Measurements from ENCODE around the gene FASTKD1. TPM values are rescaled to one million over a fixed set of nuclear protein-coding genes. Genes with fewer than 3 reads are reported as not detected.

Gene FASTKD1
- total and polyA plus RNA-seq, 2 donors (not counting 3 experiments of a cell fraction or from before 2014, with no cell fraction given): 8.9 to 32.2 TPM

GRCh38 chr2:169620509-169620908 is 46.8 kb upstream of the FASTKD1 start:
- H3K79me2 ChIP-seq (ENCODE audit: control insufficient read depth, insufficient read depth, low read length): peaks cover 14% of the 10 kb centered on the region
- H3K27ac ChIP-seq (ENCODE audit: insufficient read depth, low read depth, low read length): no peak overlapping the region
- H3K36me3 ChIP-seq (ENCODE audit: control insufficient read depth in 2 of 2, extremely low read depth in 1 of 2, insufficient read depth in 2 of 2, low read length in 2 of 2): peaks cover 0 to 3% of the 10 kb centered on the region in 2 experiments
- H4K20me1 ChIP-seq (replicated peaks; ENCODE audit: control insufficient read depth, extremely low read depth, insufficient read depth, low read length): no peaks in the 10 kb centered on the region
- FAIRE-seq (no peak), DNase-seq (ENCODE audit: low read depth, low spot score) (no peak)
- H3K9me1 ChIP-seq (replicated peaks; ENCODE audit: control insufficient read depth, extremely low read depth, insufficient read depth, low read length): no peaks in the 10 kb centered on the region
- H3K9ac ChIP-seq (replicated peaks; ENCODE audit: extremely low read depth, insufficient read depth, low read length): no peak overlapping the region
- no peak overlapping the region for H3K4me2 ChIP-seq (ENCODE audit: insufficient read depth, low read length)
- ChIA-PET CTCF (no interaction called here), POLR2A (no interaction called here)
- H2AFZ ChIP-seq (ENCODE audit: low read depth, low read length): no peak overlapping the region
- H3K4me3 ChIP-seq (replicated peaks in 1 of 3; ENCODE audit: insufficient read depth in 1 of 3, low read depth in 1 of 3, low read length in 3 of 3): no peak overlapping the region
- H3K4me1 ChIP-seq (ENCODE audit: control insufficient read depth, extremely low read depth, insufficient read depth, low read length): no peaks in the 10 kb centered on the region
- no peaks in the 10 kb centered on the region for H3K9me3 ChIP-seq (replicated peaks; ENCODE audit: control insufficient read depth, insufficient read depth, low read length)
- intact Hi-C loops (cut with micrococcal nuclease): no loop called here
- H3K27me3 ChIP-seq (ENCODE audit: control insufficient read depth in 2 of 2, insufficient read depth in 2 of 2, low read length in 2 of 2): no peaks in the 10 kb centered on the region
- dilution Hi-C loops (cut with MboI; ENCODE audit: extremely low pct_ligation_motif_present, low sequenced_read_pairs): no loop called here
- no TSS peak for BruUV-seq (replicated peaks)
- TF ChIP-seq MAX (IDR thresholded peaks at IDR 0.05; ENCODE audit: insufficient read depth, insufficient read length) (no peak), POLR2AphosphoS5 (IDR thresholded peaks at IDR 0.05; ENCODE audit: insufficient read depth, low read depth, low read length) (no peak), MYC (IDR thresholded peaks at IDR 0.05; ENCODE audit: low read depth, low read length) (no peak), EZH2 (IDR thresholded peaks at IDR 0.05; ENCODE audit: borderline replicate concordance, low read depth, low read length, severe bottlenecking) (no peak), CTCF (IDR thresholded peaks at IDR 0.05; ENCODE audit: extremely low read depth in 1 of 2, insufficient read depth in 1 of 2, low read depth in 1 of 2, low read length in 2 of 2) (no peak), POLR2A (IDR thresholded peaks at IDR 0.05; ENCODE audit: low read depth, low read length) (no peak), FOS (IDR thresholded peaks at IDR 0.05; ENCODE audit: borderline replicate concordance, insufficient read depth, low read length) (no peak), JUN (IDR thresholded peaks at IDR 0.05; ENCODE audit: borderline replicate concordance, insufficient read depth, insufficient read length, low read depth) (no peak), GATA2 (IDR thresholded peaks at IDR 0.05; ENCODE audit: insufficient read depth, insufficient read length, low read depth, low read length) (no peak)
